Liver (tissue), 9 donors: ENCODE results near the gene BBIP1. TPM values are rescaled to one million over a fixed set of nuclear protein-coding genes. Genes with fewer than 3 reads are reported as not detected.

Source experiments
- DNase-seq: peaks from one replicate; pipeline ENCODE4 v3.0.0-alpha.2; 2017; ENCODE audit warnings: low spot score
- H3K27ac ChIP-seq, 2 donors: one replicate each; pipeline ENCODE4 v1.7.0; 2013; ENCODE audit warnings: inconsistent platforms in 2 of 2, low read length in 2 of 2, control low read depth in 1 of 2, low read depth in 1 of 2, mild to moderate bottlenecking in 1 of 2
- H3K27me3 ChIP-seq, 4 donors: one replicate each; pipeline versions ENCODE4 v1.6.1 to v1.7.0; 2013; ENCODE audit warnings: low read length in 3 of 4, inconsistent platforms in 1 of 4, mild to moderate bottlenecking in 1 of 4, moderate library complexity in 1 of 4; ENCODE audit not compliant: control insufficient read depth in 4 of 4, insufficient read depth in 4 of 4
- H3K36me3 ChIP-seq, 4 donors: one replicate each; pipeline versions ENCODE4 v1.6.1 to v1.7.0; 2013; ENCODE audit warnings: low read length in 3 of 4, mild to moderate bottlenecking in 3 of 4, low read depth in 1 of 4, moderate library complexity in 1 of 4; ENCODE audit not compliant: control insufficient read depth in 4 of 4, insufficient read depth in 3 of 4
- H3K4me1 ChIP-seq, 4 donors: one replicate each; pipeline versions ENCODE4 v1.6.1 to v1.7.0; 2013; ENCODE audit warnings: low read length in 3 of 4, mild to moderate bottlenecking in 3 of 4, moderate library complexity in 1 of 4; ENCODE audit not compliant: control insufficient read depth in 4 of 4, insufficient read depth in 4 of 4
- H3K4me3 ChIP-seq, 3 donors: one replicate each; pipeline versions ENCODE4 v1.6.1 to v1.7.0; 2013; ENCODE audit warnings: low read length in 3 of 3, control low read depth in 1 of 3, low read depth in 1 of 3, mild to moderate bottlenecking in 1 of 3
- H3K9ac ChIP-seq, 2 donors: one replicate each; pipeline ENCODE4 v1.7.0; 2013; ENCODE audit warnings: low read length in 2 of 2, mild to moderate bottlenecking in 2 of 2, moderate library complexity in 2 of 2, control low read depth in 1 of 2, low read depth in 1 of 2
- H3K9me3 ChIP-seq, 4 donors: one replicate each; pipeline versions ENCODE4 v1.6.1 to v1.7.0; 2013; ENCODE audit warnings: low read length in 3 of 4; ENCODE audit not compliant: control insufficient read depth in 4 of 4
- CTCF ChIP-seq: fragments of 150-350 bp; IDR thresholded peaks from 2 replicates; pipeline ENCODE4 v1.5.1; 2017; ENCODE audit warnings: improper control_type of control experiment, low read depth, low read length; ENCODE audit not compliant: missing input control
- FOXA1 ChIP-seq: IDR thresholded peaks from 2 replicates; pipeline ENCODE4 v1.6.1; 2016; ENCODE audit warnings: antibody characterized with exemption
- FOXA2 ChIP-seq: IDR thresholded peaks from 2 replicates; pipeline ENCODE4 v1.6.1; 2016; ENCODE audit warnings: antibody characterized with exemption
- GABPA ChIP-seq, 2 donors: IDR thresholded peaks in 1 of 2; conservative IDR thresholded peaks in 1 of 2; 2 replicates each; pipeline ENCODE4 v1.6.1; 2016; ENCODE audit warnings: antibody characterized with exemption in 2 of 2, mild to moderate bottlenecking in 1 of 2, moderate library complexity in 1 of 2
- HNF4A ChIP-seq, 2 donors: conservative IDR thresholded peaks; 2 replicates each; pipeline ENCODE4 v1.6.1; 2016; ENCODE audit warnings: antibody characterized with exemption in 2 of 2, mild to moderate bottlenecking in 2 of 2
- HNF4G ChIP-seq: IDR thresholded peaks from 2 replicates; pipeline ENCODE4 v1.6.1; 2016; ENCODE audit warnings: antibody characterized with exemption
- NR2F2 ChIP-seq: IDR thresholded peaks from 2 replicates; pipeline ENCODE4 v1.6.1; 2016; ENCODE audit warnings: antibody characterized with exemption
- REST ChIP-seq: IDR thresholded peaks from 2 replicates; pipeline ENCODE4 v1.6.1; 2016; ENCODE audit warnings: antibody characterized with exemption, mild to moderate bottlenecking
- RXRA ChIP-seq, 2 donors: IDR thresholded peaks; 2 replicates each; pipeline ENCODE4 v1.6.1; 2017 to 2018; ENCODE audit warnings: antibody characterized with exemption in 2 of 2, mild to moderate bottlenecking in 1 of 2
- TAF1 ChIP-seq: conservative IDR thresholded peaks from 2 replicates; pipeline ENCODE4 v1.6.1; 2016; ENCODE audit warnings: antibody characterized with exemption, mild to moderate bottlenecking
- YY1 ChIP-seq: IDR thresholded peaks from 2 replicates; pipeline ENCODE4 v1.6.1; 2016; ENCODE audit warnings: antibody characterized with exemption, mild to moderate bottlenecking
- WGBS: extraction: QIAGEN DNeasy Blood & Tissue Kit; methylation state at CpG from one replicate; pipeline ENCODE4 v1.1.7; 2013; 5-methylcytosine and 5-hydroxymethylcytosine counted together
- polyA plus RNA-seq, 2 donors: library from polyadenylated mRNA; stranded (reverse) in 1 of 2; unstranded in 1 of 2; fragments of 200-250 nt in 1 of 2; fragments of >200 nt in 1 of 2; fragmentation: Nextera tagmentation in 1 of 2; extraction: Ambion mirVana in 1 of 2; gene quantifications; one replicate each; pipeline versions ENCODE4 v1.2.1 to v1.2.3, GENCODE V29; 2013 to 2015
- total RNA-seq, 2 donors: library from RNA; depleted of rRNA; stranded (reverse); fragments of >200 nt; gene quantifications; one replicate each; pipeline ENCODE4 v1.2.3, GENCODE V29; 2014
- TF ChIP-seq, protein P1 (sequence below): IDR thresholded peaks from 2 replicates; pipeline ENCODE4 v1.6.1; 2016; ENCODE audit warnings: antibody characterized with exemption
- donor health status: healthy.
- donor health status: healthy.
- donor health status: healthy.
- donor health status: healthy.
- donor health status: healthy.

The BBIP1 gene
- total and polyA plus RNA-seq, 4 donors: 10.4 to 15.8 (median 11.1) TPM

DNA sequence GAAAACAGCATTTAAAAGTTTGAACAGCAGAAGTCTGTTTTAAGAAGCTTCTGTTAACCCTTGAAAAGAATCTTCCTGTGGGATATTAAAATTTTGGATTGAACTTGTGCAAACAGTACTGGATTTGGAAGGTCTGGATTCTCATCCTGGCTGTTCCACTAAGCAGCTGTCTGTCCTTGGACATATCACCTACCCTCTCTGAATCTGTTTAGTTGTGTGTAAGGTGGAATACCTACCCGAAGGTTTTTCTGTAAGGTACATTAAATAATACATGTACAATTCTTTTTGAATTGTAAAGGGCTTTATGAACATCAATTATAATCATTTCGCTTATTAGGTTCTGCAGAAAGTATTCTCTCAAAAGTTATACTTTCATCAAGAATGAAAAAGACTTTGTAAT, 45.0 kb downstream of the BBIP1 start (continued):
- no peak for TF ChIP-seq CTCF

DNA sequence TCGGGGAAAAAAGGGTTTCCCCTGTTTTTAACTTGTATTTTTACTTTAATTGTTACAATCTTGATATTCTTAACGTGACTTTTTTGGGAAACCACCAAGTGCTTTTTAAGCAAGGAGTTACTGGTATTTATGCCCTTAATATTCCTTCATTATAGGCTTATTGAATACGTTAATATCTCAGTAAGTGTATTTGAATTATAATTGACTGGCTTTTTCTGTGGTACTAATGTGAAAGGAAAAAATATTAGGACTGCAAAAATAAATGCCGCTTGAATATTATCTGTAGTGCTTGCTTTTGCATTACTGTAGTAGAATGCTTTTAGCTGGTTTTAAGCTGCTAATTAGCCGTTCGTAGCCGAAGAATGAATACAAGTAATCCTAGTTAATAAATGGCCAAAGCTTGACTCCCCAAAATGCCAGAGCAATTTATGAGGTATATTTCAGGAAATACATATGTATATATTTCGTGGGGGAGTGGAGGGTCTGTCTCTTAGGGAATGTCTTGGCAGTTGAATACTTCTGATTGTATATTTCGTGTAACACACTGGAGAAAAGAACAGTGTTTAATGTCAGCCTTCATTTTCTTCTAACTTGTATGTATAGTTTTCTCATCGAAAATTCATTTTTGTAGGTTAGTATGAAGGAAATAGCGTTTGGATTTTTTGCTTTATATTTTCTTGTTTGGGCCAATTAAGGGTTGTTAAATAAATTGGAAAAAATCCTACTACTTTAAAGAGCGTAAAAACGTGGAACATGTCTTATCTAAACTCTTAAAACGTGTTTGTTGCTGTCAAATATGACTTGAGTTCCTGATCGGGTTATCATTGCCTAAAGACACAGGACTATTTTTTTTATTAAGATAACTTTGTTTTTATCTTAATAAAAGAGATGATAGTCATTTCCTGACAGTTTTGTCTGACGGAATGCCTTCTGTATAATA, 45.7 kb downstream of the BBIP1 start:
- WGBS: 2% methylated on average over 16 of the region's 16 CpGs
- DNase-seq: no peak
- Histone ChIP-seq H3K4me1 (peaks cover 0 to 23% (median 11%) of the 10 kb centered on the region in 4 donors), H3K9ac (peak overlapping the region; percentile 77 to 90), H3K27me3 (no peaks in the 10 kb centered on the region), H3K4me3 (peak overlapping the region; percentile 61 to 99 (median 79)), H3K36me3 (peaks cover 0 to 9% (median under 1%) of the 10 kb centered on the region in 4 donors), H3K27ac (peak overlapping the region; percentile 96 to 97), H3K9me3 (no peaks in the 10 kb centered on the region)
- TF ChIP-seq NR2F2 (no peak), TAF1 (peak; percentile 32), FOXA1 (no peak), RXRA (IDR thresholded peaks at IDR 0.05) (no peak), GABPA (IDR thresholded peaks at IDR 0.05 in 1 of 2, conservative IDR thresholded peaks at IDR 0.05 in 1 of 2) (no peak)
- TF ChIP-seq, protein P1, sequence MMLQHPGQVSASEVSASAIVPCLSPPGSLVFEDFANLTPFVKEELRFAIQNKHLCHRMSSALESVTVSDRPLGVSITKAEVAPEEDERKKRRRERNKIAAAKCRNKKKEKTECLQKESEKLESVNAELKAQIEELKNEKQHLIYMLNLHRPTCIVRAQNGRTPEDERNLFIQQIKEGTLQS: no peak

- Histone ChIP-seq H3K4me1 (peaks cover 0 to 23% (median 11%) of the 10 kb centered on the region in 4 donors), H3K4me3 (peak overlapping the region; percentile 61 to 99 (median 79)), H3K27me3 (no peaks in the 10 kb centered on the region), H3K9me3 (no peaks in the 10 kb centered on the region), H3K9ac (peak overlapping the region; percentile 77 to 90), H3K36me3 (peaks cover 0 to 7% (median 0%) of the 10 kb centered on the region in 4 donors), H3K27ac (peak overlapping the region; percentile 96 to 97)
- TF ChIP-seq HNF4A (conservative IDR thresholded peaks at IDR 0.05) (no peak), YY1 (no peak), REST (no peak), FOXA1 (no peak), RXRA (IDR thresholded peaks at IDR 0.05) (peak in 1 of 2 donors; percentile 2), HNF4G (no peak), TAF1 (no peak), FOXA2 (no peak)
- under 1% methylated on average over 70 of the region's 70 CpGs for WGBS
- peak; percentile 72 for DNase-seq
These were observed 46.6 kb downstream of the BBIP1 start for GRCh38 chr10:110872145-110872983.
